HG02885 (cell line): ENCODE results near the gene TMEM270.

Source experiments
- ATAC-seq: cut with Tn5 transposase; IDR thresholded peaks from one replicate; pipeline ENCODE4 v1.9.1; 2021; ENCODE audit warnings: mild to moderate bottlenecking; ENCODE audit not compliant: unreplicated experiment, poor library complexity

Gene TMEM270

DNA sequence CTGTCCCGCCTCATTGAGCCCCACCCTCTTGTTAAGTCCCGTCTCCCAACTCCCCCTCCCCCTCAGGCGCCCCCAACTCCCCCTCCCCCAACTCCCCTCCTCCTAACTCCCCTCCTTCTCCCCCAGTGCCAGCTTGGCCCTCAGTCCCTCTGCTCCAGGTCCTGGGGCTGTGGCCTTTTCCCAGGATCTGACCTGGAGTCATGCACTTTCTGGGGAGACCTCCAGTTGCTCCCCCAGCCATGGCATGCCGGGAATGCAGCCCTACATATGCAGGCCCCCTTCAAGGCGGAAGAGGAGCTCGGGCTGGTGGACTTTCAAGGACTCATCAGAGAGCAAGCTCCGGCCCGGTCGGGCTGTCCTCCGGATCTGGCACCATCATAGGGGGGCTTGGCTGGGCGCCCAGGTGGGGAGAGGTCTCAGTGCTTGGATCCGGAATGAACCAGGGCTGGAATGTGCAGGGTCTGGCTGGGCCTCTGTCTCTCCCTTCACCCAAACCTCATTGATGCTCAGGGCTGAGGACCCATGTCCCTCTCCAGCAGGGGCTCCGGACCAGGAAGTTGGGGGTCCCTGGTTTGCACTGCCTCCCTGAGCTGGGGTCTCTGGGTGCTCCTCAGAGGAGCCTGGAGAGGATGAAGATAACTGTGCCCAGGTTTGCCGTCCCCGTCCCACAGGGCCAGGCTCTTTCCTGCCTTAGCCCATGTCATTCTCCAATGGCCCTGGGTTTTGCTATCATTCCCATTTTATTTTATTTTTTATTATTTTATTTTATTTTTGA, 41.1 kb downstream of the TMEM270 start:
- ATAC-seq, result no peak

DNA sequence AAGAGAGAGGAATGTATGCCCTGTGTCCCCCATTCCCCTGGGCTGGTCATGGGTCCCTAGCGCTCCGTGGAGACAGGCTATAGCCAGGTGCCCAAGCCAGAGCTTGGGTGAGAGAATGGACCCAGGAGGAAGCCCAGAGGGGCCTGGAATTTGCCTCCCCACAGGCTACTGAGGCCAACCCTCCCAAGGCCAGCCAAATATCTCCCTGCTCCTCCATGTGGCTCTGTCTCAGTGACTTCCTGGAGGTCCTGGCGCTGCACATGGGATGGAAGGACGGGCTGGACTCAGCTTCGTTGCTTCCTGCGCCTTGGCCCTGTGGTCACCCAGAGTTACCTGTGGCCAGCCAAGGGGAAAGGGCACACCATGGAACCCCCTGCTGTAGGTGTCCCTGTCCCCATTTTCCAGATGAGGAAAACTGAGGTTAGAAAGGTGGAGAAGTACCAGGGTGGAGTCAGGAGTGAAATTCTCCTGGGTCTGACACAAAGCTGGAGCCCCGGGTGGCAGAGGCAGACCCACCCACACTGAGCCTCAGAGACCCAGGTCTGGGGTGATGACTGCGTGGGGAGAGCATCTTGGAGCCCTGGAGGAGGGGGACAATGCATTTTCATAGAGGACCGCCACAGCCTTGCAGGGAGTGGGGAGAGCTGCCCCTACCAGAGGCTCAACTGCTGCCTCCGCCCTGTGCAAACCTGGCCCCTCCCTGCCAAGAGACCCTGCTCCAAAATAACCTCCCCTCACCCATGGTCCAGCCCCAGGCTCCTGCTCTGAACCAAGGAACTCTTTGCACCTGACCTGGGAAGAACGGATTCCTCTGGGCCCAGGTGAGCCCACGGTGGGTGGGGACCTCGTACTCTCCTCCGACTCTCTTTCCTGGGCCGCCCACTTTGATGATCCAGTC, 42.6 kb downstream of the TMEM270 start:
- ATAC-seq, result no peak

DNA sequence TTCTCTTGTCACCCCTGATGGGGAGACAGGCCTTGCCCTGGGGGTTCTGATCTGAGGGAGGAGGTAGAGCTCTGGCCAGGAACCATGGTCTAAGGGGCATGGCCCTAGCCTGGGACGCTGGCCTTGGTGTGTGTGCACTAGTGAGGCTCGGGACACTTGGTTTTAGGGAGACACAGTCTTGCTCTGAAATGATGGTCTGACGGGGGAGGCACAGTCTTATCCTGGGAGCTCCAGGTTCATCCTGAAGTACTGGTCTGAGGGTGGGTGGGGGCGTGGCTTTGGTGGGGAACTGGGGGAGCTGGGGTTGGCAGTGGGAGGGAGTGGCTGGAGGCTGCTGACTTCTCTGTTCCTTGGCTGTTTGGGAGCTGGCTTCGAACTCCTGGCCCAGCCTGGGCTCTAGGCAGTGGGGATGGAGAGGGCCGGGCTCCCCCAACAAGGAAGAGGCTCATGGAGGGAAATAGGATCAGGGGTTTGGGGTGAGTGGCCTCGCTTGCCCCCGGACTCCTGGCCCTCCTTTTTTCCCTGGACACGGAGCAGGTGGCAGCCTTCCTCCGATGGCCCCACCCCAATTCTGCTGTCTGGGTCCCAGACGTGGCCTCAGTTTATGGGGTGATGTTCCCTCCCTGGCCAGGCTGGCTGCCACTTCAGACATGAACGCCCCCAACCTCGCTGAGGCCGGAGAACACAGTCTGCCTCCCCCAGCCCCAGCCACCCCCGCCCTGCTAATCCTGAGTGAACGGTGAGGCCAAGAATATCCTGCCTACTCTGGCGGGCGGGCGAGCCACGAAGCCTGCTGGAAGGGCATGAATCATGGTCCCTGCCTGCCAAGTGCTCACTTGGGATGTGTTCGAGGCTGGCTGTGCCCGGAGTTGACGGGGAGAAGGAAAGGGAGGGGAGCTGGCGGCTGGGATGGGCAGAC, 43.5 kb downstream of the TMEM270 start:
- ATAC-seq, result no peak

DNA sequence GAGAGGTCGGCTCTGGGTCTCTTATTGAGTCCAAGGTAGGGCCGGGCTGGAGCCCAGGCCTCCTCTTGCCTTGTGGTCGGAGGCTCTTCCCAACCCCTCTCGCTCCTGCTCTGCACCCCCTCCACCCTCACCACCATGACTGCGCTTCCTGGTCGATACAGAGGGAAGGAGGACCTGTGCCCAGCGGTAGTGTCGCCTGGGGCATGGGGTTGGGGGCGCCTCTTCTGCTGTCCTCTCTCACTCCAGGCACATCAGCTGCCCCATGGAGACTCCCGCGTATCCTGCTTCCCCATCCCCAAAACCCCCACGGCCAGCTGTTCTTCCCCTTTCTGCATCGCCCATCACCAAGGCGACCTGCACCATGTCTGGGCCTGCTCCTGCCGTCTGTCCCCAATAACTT, 44.4 kb downstream of the TMEM270 start:
- no peak for ATAC-seq

DNA sequence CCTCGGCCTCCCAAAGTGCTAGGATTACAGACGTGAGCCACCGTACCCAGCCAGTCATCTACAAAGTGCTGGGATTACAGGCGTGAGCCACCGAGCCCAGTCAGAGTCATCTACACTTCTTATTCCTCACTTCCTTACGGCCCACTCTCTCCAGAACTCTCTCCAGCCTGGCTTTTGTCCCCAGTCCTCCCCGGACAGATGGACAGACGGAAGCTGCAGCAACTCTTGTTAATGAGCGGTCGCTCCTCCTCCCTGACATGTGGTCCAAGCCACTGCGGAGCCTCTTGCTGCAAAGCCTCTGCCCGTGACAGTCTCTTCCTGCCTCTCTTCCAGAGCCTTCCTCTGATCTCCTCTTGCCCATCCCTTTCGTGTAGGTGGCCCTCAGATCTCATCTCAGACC, 45.9 kb downstream of the TMEM270 start:
- ATAC-seq, result no peak

DNA sequence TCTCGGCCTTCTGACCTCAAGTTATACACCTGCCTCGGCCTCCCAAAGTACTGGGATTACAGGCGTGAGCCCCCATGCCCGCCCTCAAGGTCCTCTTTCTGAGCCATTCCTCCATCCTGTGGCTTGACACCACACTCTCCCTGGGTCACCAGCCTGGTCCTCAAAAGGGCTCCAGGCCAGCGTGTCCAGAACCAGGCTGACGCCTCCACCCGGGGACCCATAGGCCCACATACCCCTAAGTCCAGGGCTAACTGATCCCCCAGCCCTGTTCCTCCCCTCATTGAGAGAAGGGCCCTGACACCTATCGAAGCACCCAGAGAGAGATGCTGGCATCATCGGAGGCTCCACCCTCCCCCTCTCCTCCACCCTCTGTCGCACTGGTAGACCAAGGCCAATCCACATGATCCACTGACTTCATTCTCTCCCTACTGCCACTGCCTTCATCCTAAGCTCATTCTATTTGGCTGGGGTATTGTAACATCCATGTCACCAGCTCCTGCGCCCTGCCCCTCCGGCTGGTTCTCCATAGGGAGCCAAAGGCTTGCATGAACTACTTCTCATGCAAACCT, 46.7 kb downstream of the TMEM270 start:
- ATAC-seq, result no peak

DNA sequence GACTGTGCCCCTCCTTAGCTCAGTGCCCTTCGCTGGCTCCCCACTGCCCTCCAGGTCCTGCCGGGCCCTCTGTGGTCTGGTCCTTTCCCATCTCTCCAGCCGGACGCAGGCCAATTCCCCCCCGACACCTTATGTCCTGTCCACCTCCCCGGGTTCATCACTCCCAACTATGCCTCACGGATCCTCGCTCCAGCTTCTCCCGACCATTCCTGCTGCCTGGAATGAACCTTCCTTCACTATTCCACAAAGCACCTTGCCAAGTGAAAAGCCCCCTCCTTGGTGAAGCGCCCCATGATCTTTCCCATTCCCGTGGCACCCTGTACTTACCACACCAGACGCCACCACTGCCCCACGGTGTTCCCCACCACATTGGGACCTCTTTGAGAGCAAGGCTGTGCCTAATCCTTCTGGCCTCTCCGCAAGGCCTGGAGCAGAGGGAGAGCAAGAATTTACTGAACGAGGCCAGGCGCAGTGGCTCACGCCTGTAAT, 47.2 kb downstream of the TMEM270 start:
- ATAC-seq, result no peak

DNA sequence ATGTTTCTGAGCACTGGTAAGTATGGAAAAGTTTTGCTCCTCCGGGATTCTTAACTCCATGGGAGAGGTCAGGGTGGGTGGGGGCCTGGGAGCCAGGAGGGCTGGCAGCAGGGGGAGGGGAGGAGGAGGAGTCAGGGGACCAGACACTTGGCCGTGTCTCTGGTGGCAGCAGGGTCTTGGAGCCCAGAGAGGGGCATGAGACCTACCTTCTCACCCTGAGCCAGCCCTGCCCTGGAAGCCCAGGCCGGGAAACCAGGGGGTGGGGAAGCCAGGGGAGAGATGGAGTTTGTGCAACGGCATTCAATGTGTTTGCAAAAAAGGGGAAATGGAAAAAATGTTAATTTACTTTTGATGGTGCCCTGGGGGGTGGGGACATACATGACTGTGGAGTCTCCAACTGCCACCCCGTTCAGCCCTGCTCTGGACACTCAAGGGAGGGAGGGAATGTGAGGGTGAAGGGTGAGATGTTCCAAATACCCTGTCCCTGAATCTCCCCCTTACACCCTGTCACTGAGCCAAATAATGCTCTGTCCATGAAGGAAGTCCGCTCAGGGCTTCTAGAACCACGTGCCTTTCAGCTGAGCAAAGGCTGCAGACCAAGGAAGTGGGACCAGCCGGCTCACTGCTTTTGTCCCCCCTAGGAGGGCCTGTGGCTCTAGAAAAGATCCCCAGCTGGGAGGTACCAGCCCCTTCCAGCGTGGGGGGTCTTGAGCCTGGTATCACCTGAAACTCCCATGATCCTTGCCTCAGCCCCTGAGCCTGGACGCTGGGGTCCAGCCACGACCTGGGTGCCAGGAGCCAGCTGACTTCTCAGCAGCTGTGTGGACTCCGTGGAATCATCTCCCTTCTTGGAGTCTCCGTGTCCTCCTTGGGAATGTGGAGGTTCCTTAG, 48.3 kb downstream of the TMEM270 start:
- no peak for ATAC-seq

DNA sequence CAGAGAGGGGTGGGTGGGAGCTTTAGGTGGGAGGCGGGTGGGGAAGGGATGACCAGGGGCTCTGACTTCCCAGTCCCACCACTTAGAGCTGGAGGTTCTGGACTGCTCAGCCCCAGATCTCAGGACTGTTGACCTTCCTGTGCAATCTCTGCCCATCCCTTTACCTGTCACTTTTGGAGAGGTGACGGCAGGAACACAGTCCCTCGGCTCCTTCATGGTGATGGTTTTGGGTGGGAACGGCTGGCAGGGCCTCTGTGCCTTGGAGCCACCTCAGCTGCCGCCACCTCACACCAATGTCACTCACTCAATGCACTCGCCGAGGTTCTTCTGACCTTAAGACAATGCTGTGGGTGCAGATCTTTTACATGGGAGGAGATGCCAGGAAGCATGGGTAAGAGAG, 49.0 kb downstream of the TMEM270 start:
- ATAC-seq, result no peak

DNA sequence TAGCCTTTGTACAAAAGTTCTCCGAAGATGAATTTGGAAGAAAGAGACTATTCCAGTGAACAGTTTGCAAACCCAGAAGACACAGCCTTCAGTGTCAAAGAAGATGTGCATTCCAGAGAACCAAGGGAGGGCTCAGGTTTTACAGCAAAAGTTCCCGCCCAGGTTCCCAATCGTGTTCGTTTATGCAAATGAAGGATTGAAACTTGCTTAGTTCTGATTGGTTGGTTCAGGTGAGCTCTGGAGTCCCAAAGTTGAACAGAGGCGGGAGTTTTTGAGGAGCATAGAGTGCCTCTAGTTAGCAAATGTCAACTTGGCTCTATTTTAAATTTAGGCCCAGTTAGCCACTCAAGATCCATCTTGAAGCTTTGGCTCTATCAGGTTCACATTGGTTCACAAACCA, 51.3 kb downstream of the TMEM270 start:
- ATAC-seq, result no peak
